D721Med (cell line): ENCODE results near the gene CACNA1B.
A peak's percentile ranks its signal among the peaks of the same experiment; 100 is the strongest.

Source experiments
- DNase-seq: peaks from one replicate; pipeline ENCODE4 v3.0.0; 2011; ENCODE audit warnings: low spot score; ENCODE audit not compliant: insufficient read length
- FAIRE-seq: peaks from 2 replicates; lab custom pipeline; 2011; peaks lifted over from hg19 to GRCh38; lab: Jason Lieb, UNC
- TF ChIP-seq, protein P1 (sequence below): IDR thresholded peaks from 2 replicates; pipeline ENCODE4 v1.5.1; 2012; ENCODE audit warnings: mild to moderate bottlenecking, control low read depth; ENCODE audit not compliant: insufficient read depth; ENCODE audit errors: missing control alignments

CACNA1B gene

DNA sequence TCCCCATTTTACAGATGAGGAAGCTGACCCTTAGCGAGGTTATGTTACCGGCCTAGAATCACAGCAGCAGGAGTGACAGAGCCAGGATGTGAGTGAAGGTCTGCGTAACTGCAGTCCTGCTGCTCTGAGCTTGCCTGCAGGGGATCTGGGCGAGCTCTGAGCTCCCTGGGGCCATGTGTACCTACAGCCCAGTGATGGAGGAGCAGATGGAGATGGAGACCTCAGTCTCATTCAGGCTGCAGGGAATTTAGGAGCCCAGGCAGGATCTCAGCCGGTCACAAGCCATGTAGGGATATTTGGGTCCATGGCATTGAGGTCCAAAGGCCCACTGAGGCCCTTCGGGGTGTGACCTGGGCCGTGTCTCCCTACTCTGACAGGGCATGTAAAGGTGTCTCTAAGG is 170.6 kb downstream of the CACNA1B start:
- DNase-seq (peak; percentile 3), FAIRE-seq (no peak)
- TF ChIP-seq, protein P1, sequence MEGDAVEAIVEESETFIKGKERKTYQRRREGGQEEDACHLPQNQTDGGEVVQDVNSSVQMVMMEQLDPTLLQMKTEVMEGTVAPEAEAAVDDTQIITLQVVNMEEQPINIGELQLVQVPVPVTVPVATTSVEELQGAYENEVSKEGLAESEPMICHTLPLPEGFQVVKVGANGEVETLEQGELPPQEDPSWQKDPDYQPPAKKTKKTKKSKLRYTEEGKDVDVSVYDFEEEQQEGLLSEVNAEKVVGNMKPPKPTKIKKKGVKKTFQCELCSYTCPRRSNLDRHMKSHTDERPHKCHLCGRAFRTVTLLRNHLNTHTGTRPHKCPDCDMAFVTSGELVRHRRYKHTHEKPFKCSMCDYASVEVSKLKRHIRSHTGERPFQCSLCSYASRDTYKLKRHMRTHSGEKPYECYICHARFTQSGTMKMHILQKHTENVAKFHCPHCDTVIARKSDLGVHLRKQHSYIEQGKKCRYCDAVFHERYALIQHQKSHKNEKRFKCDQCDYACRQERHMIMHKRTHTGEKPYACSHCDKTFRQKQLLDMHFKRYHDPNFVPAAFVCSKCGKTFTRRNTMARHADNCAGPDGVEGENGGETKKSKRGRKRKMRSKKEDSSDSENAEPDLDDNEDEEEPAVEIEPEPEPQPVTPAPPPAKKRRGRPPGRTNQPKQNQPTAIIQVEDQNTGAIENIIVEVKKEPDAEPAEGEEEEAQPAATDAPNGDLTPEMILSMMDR, result no peak

GRCh38 chr9:138049085-138049778 is 171.7 kb downstream of the CACNA1B start:
- DNase-seq (no peak), FAIRE-seq (no peak)
- TF ChIP-seq, protein P1, result no peak

- DNase-seq, result peak; percentile 7
- no peak for FAIRE-seq
- TF ChIP-seq, protein P1, result no peak
Observed at GRCh38 chr9:138049779-138050471, 172.3 kb downstream of the CACNA1B start.

DNA sequence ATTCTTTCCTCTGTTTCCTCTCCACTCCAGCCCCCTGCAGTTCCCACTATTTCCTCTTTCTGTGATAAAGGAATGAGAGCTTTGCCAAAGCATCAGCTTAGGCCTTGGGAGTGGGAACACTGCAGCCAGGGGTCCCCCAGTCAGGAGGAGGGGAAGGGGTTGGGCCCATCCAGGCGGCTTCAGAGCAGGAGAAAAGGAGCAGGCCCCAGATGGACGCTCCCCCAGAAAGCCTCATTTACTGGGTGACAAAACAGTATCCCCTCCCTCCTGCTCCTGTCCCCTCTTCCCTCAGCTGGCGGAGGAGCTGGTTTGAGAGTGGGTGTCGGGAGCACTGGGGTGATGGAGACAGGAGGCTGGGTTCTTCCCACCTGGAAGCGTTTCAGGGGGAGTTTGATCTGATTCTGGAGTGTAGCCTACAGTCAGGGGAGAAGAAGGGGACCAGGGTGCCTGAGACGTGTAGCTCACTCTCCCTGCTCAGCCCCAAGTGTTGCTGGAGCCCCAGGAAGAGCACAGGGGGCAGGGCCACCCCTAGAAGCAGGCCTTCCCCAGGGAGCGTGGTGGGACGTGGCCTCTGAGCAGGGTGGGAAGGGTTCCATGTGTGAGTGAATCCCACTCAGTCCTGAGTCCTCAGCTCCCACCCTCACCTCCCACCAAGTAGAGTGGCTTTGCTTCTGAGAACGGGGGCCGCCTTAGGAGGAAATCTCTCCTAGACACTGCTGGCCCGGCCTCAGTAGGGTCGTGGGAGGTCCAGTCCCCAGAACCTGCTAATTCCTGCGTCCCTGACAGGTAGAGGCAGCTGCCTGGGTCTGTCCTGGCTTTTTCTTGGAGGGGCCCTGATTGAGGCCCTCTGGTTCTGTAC is 173.1 kb downstream of the CACNA1B start:
- DNase-seq (peak; percentile 8), FAIRE-seq (no peak)
- TF ChIP-seq, protein P1, result no peak

GRCh38 chr9:138051586-138052321 is 174.2 kb downstream of the CACNA1B start:
- TF ChIP-seq, protein P1, result no peak
- FAIRE-seq (no peak), DNase-seq (peak; percentile 6)

GRCh38 chr9:138052322-138052615 is 174.7 kb downstream of the CACNA1B start:
- no peak for DNase-seq
- no peak for FAIRE-seq
- TF ChIP-seq, protein P1, result no peak
